ENCODE results near the gene LTK. TPM values are rescaled to one million over a fixed set of nuclear protein-coding genes. Genes with fewer than 3 reads are reported as not detected.

Gene LTK
- total and polyA plus RNA-seq, 8 donors, result 1.2 to 25.2 (median 6.5) TPM

DNA sequence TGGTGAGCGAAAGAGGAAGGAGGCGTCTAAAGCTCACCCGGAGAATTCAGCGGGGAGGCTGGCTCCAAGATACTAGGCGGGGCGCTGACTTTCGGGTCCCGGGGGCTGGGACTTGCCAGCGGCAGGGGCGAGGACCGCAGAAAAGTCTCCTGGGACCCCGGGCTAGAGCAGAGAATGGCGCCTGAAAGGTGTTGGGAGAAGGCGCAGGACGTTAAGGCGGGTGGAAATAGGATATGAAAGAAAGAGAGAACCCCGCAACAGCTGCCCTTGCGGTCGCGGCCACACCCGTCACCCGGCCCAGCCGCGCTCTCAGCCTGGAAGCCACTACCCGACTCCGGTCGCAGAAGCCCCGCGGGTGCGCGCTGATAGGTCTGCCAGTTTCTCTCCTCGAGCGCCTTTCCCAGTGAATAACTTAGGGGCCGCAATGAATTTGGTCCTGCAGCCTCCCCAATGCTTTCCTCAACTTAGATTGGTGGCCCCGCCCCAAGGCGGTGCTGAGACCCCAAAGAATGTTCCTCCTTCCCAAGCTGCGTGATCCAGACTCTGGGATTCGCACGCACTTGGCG, 604 bp downstream of the LTK start:
- Histone ChIP-seq H3K27ac (no peak overlapping the region), H3K4me1 (peaks cover 35 to 39% (median 36%) of the 10 kb centered on the region in 4 donors), H3K9me3 (no peaks in the 10 kb centered on the region), H3K27me3 (peaks cover 4 to 35% (median 30%) of the 10 kb centered on the region in 3 donors), H3K4me3 (peak overlapping the region; percentile 38 to 62 (median 42)), H3K36me3 (peaks cover 0 to 14% (median 12%) of the 10 kb centered on the region in 4 donors)
- peak; percentile 55 to 72 for DNase-seq
- 1 to 2% (median 2%) methylated on average over 40 of the region's 40 CpGs for WGBS, 5 donors
- intact Hi-C loops (cut with DNase I; ENCODE audit: low total_unique reads), result no loop called here
- TF ChIP-seq POLR2A (IDR thresholded peaks at IDR 0.05) (no peak), EP300 (IDR thresholded peaks at IDR 0.05) (no peak)
- TF ChIP-seq, protein P1, sequence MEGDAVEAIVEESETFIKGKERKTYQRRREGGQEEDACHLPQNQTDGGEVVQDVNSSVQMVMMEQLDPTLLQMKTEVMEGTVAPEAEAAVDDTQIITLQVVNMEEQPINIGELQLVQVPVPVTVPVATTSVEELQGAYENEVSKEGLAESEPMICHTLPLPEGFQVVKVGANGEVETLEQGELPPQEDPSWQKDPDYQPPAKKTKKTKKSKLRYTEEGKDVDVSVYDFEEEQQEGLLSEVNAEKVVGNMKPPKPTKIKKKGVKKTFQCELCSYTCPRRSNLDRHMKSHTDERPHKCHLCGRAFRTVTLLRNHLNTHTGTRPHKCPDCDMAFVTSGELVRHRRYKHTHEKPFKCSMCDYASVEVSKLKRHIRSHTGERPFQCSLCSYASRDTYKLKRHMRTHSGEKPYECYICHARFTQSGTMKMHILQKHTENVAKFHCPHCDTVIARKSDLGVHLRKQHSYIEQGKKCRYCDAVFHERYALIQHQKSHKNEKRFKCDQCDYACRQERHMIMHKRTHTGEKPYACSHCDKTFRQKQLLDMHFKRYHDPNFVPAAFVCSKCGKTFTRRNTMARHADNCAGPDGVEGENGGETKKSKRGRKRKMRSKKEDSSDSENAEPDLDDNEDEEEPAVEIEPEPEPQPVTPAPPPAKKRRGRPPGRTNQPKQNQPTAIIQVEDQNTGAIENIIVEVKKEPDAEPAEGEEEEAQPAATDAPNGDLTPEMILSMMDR (IDR thresholded peaks at IDR 0.05), result no peak

DNA sequence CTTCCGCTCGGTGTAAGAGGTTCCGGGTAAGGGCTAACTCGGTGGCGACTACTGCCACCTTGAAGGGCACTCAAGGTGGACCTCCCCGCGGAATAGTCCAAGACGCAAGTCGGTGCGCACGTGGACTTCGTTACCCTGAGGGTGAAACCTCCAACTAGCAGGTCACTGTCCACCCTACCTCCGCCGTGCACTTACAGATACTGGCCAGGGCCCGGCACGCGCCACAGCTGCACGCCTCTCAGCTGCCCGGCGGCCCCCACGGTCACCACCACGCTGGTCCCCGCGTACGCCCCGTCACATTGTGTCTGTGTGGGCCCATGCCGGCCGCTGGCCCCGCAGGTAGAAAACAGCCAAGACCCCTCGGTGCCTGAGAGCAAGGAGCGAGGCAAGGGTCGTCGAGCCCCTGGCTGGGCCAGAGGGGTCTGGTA, 1.1 kb downstream of the LTK start:
- Histone ChIP-seq H3K4me1 (peaks cover 35 to 39% (median 37%) of the 10 kb centered on the region in 4 donors), H3K4me3 (peak overlapping the region; percentile 38 to 62 (median 42)), H3K27ac (no peak overlapping the region), H3K27me3 (peaks cover 4 to 35% (median 30%) of the 10 kb centered on the region in 3 donors), H3K36me3 (peaks cover 0 to 9% (median 7%) of the 10 kb centered on the region in 4 donors), H3K9me3 (no peaks in the 10 kb centered on the region)
- intact Hi-C loops (cut with DNase I; ENCODE audit: low total_unique reads), result no loop called here
- TF ChIP-seq EP300 (IDR thresholded peaks at IDR 0.05), result no peak
- TF ChIP-seq POLR2A (IDR thresholded peaks at IDR 0.05), result no peak
- TF ChIP-seq, protein P1 (IDR thresholded peaks at IDR 0.05), result no peak
- no peak for TF ChIP-seq POLR2AphosphoS5 (IDR thresholded peaks at IDR 0.05)
- WGBS, 5 donors, result 2 to 8% (median 7%) methylated on average over 15 to 33 of the region's 33 CpGs
- peak in 1 of 2 donors; percentile 49 for DNase-seq

- TF ChIP-seq EP300 (IDR thresholded peaks at IDR 0.05), result no peak
- TF ChIP-seq POLR2AphosphoS5 (IDR thresholded peaks at IDR 0.05), result no peak
- TF ChIP-seq, protein P1 (IDR thresholded peaks at IDR 0.05), result no peak
- TF ChIP-seq POLR2A (IDR thresholded peaks at IDR 0.05), result no peak
- Histone ChIP-seq H3K36me3 (peaks cover 0 to 3% (median 2%) of the 10 kb centered on the region in 4 donors), H3K27me3 (peaks cover 4 to 35% (median 30%) of the 10 kb centered on the region in 3 donors), H3K4me1 (peaks cover 35 to 39% (median 37%) of the 10 kb centered on the region in 4 donors), H3K4me3 (peak overlapping the region; percentile 38 to 62 (median 42)), H3K9me3 (no peaks in the 10 kb centered on the region), H3K27ac (peak overlapping the region in 3 of 5 donors; percentile 13 to 34 (median 24))
- 0 to 2% (median 1%) methylated on average over 5 to 49 of the region's 49 CpGs for WGBS, 5 donors
- intact Hi-C loops (cut with DNase I; ENCODE audit: low total_unique reads), result no loop called here
- peak in 1 of 2 donors; percentile 46 for DNase-seq
Measured at GRCh38 chr15:41511899-41512369, 1.7 kb downstream of the LTK start.

DNA sequence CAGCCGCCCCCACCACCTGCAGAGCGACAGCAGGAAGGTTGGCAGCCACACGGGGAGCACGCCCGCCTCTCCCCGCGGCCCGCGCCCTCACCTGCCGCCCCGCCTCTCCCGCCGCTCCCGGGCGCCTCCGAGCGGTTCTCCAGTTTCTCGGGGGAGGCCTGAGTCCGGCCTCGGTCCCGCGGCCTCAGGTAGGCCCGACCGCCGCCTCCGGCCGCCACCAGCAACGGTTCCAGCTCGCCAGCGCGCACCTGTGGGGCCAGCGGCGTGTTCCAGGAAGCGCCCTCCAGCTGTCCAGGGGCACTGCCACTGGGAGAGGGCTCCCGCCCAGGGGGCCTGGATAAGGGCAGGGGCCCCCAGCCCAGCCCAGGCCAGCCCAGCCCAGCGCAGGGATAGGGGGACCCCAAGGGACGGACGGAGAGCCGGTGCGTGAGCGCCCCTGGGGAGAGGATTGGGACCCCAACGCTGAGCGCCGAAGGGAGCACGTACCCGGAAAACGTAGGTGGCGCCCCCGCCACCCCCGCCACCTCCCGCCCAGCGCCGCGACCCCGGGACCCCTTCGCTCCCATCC, 2.2 kb downstream of the LTK start:
- Histone ChIP-seq H3K9me3 (no peaks in the 10 kb centered on the region), H3K27me3 (peaks cover 4 to 35% (median 30%) of the 10 kb centered on the region in 3 donors), H3K36me3 (no peaks in the 10 kb centered on the region), H3K4me1 (peaks cover 35 to 39% (median 37%) of the 10 kb centered on the region in 4 donors), H3K27ac (peak overlapping the region in 4 of 5 donors; percentile 13 to 47 (median 29)), H3K4me3 (peak overlapping the region; percentile 38 to 62 (median 42))
- WGBS, 5 donors, result 3 to 7% (median 5%) methylated on average over 35 to 56 of the region's 56 CpGs; no CpG with 5 or more reads in 1 of the 5 donors
- no peak for TF ChIP-seq POLR2A (IDR thresholded peaks at IDR 0.05)
- TF ChIP-seq, protein P1 (IDR thresholded peaks at IDR 0.05), result peak in 1 of 7 experiments; percentile 8
- TF ChIP-seq EP300 (IDR thresholded peaks at IDR 0.05), result no peak
- intact Hi-C loops (cut with DNase I; ENCODE audit: low total_unique reads), result no loop called here
- DNase-seq, result peak; percentile 60 to 75

Data from stomach (tissue), 9 donors.